Esophagus squamous epithelium (tissue), 4 donors: ENCODE results near the gene CACNA2D2.

Experiments used
- CTCF ChIP-seq, 6 experiments: fragments of 450-650 bp in 4 of 6; fragments of 200-600 bp in 2 of 6; sonication (generic) in 2 of 6; IDR thresholded peaks; one replicate each; pipeline ENCODE4 v1.5.1; 2016 to 2019; ENCODE audit warnings: antibody characterized with exemption in 6 of 6, mild to moderate bottlenecking in 4 of 6, moderate library complexity in 4 of 6
- POLR2A ChIP-seq, 4 donors: fragments of 450-650 bp; IDR thresholded peaks; one replicate each; pipeline ENCODE4 v1.6.1; 2017; ENCODE audit warnings: antibody characterized with exemption in 4 of 4, mild to moderate bottlenecking in 4 of 4, moderate library complexity in 3 of 4

- TF ChIP-seq CTCF (IDR thresholded peaks at IDR 0.05) (no peak), POLR2A (IDR thresholded peaks at IDR 0.05) (no peak)
Measured at GRCh38 chr3:50334339-50335075, 168.9 kb downstream of the CACNA2D2 start.
